ENCODE measurements around the gene DGKD. TPM values are rescaled to one million over a fixed set of nuclear protein-coding genes. Genes with fewer than 3 reads are reported as not detected.

DGKD gene
- total RNA-seq, 3 donors from 2014 or later: 17.1 to 41.3 (median 37.3) TPM

GRCh38 chr2:233323851-233324250 is 30.4 kb upstream of the DGKD start:
- Histone ChIP-seq H3K27ac (no peak overlapping the region), H3K4me1 (no peaks in the 10 kb centered on the region), H3K36me3 (no peaks in the 10 kb centered on the region), H3K4me3 (no peak overlapping the region), H3K9me3 (no peaks in the 10 kb centered on the region), H3K27me3 (no peaks in the 10 kb centered on the region)
- intact Hi-C loops (cut with DNase I; ENCODE audit: low total_unique reads): no loop called here
- TF ChIP-seq CTCF (IDR thresholded peaks at IDR 0.05): no peak
- no peak for TF ChIP-seq POLR2AphosphoS5 (IDR thresholded peaks at IDR 0.05)
- no peak for TF ChIP-seq POLR2A (IDR thresholded peaks at IDR 0.05)
- no peak for DNase-seq (ENCODE audit: low spot score in 2 of 2)

- Histone ChIP-seq H3K27ac (no peak overlapping the region), H3K36me3 (no peaks in the 10 kb centered on the region), H3K27me3 (no peaks in the 10 kb centered on the region), H3K4me3 (no peak overlapping the region), H3K4me1 (no peaks in the 10 kb centered on the region), H3K9me3 (no peaks in the 10 kb centered on the region)
- no peak for DNase-seq (ENCODE audit: low spot score in 2 of 2)
- no peak for TF ChIP-seq CTCF (IDR thresholded peaks at IDR 0.05)
- intact Hi-C loops (cut with DNase I; ENCODE audit: low total_unique reads): no loop called here
Measured at GRCh38 chr2:233325256-233325655, 29.0 kb upstream of the DGKD start.

GRCh38 chr2:233325814-233326213 is 28.5 kb upstream of the DGKD start:
- no peak for DNase-seq (ENCODE audit: low spot score in 2 of 2)
- Histone ChIP-seq H3K9me3 (no peaks in the 10 kb centered on the region), H3K36me3 (no peaks in the 10 kb centered on the region), H3K4me1 (no peaks in the 10 kb centered on the region), H3K27me3 (no peaks in the 10 kb centered on the region), H3K4me3 (no peak overlapping the region), H3K27ac (no peak overlapping the region)
- TF ChIP-seq POLR2AphosphoS5 (IDR thresholded peaks at IDR 0.05) (no peak), POLR2A (IDR thresholded peaks at IDR 0.05) (no peak), CTCF (IDR thresholded peaks at IDR 0.05) (no peak)
- intact Hi-C loops (cut with DNase I; ENCODE audit: low total_unique reads): no loop called here

GRCh38 chr2:233326500-233326899 is 27.8 kb upstream of the DGKD start:
- no peaks in the 10 kb centered on the region for H3K36me3 ChIP-seq

GRCh38 chr2:233328922-233329321 is 25.4 kb upstream of the DGKD start:
- H3K4me3 ChIP-seq: no peak overlapping the region
- H3K4me1 ChIP-seq: no peaks in the 10 kb centered on the region
- DNase-seq (ENCODE audit: low spot score in 2 of 2): no peak
- no peaks in the 10 kb centered on the region for H3K27me3 ChIP-seq
- H3K27ac ChIP-seq: no peak overlapping the region
- no peak for TF ChIP-seq POLR2A (IDR thresholded peaks at IDR 0.05)
- TF ChIP-seq POLR2AphosphoS5 (IDR thresholded peaks at IDR 0.05): no peak
- TF ChIP-seq CTCF (IDR thresholded peaks at IDR 0.05): no peak
- no peaks in the 10 kb centered on the region for H3K9me3 ChIP-seq
- intact Hi-C loops (cut with DNase I; ENCODE audit: low total_unique reads): no loop called here
- no peaks in the 10 kb centered on the region for H3K36me3 ChIP-seq

More at GRCh38 chr2:233326500-233326899, 27.8 kb upstream of the DGKD start:
- Histone ChIP-seq H3K27ac (no peak overlapping the region), H3K4me3 (no peak overlapping the region), H3K9me3 (no peaks in the 10 kb centered on the region), H3K4me1 (no peaks in the 10 kb centered on the region), H3K27me3 (no peaks in the 10 kb centered on the region)
- TF ChIP-seq POLR2A (IDR thresholded peaks at IDR 0.05) (no peak), CTCF (IDR thresholded peaks at IDR 0.05) (no peak), POLR2AphosphoS5 (IDR thresholded peaks at IDR 0.05) (no peak)
- no peak for DNase-seq (ENCODE audit: low spot score in 2 of 2)
- intact Hi-C loops (cut with DNase I; ENCODE audit: low total_unique reads): no loop called here
